ENCODE results near the gene ARPC1B.
"Not testable (repeated sequence)": the region's sequence is repeated elsewhere in the genome, so short reads cannot be mapped to it uniquely, and the experiment has no call there.

The ARPC1B gene

GRCh38 chr7:99374111-99375064 lies at the start of gene ARPC1B:
Gene ARPC1B, plus strand, starts transcription at chr7:99374730. Its CDS starts 10,985 bp downstream, at chr7:99385715.
- DNase-seq (ENCODE audit: low spot score) = peak; percentile 89

- DNase-seq (ENCODE audit: low spot score) = no peak
Observed at GRCh38 chr7:99325001-99325493, 49.5 kb upstream of the ARPC1B start.

- DNase-seq (ENCODE audit: low spot score) = peak; percentile 97
Observed at GRCh38 chr7:99325592-99326407, 48.7 kb upstream of the ARPC1B start, which contains the start of gene ARPC1A. Gene ARPC1A, plus strand, starts transcription at chr7:99325898. Its CDS starts 7,456 bp downstream, at chr7:99333354.

DNA sequence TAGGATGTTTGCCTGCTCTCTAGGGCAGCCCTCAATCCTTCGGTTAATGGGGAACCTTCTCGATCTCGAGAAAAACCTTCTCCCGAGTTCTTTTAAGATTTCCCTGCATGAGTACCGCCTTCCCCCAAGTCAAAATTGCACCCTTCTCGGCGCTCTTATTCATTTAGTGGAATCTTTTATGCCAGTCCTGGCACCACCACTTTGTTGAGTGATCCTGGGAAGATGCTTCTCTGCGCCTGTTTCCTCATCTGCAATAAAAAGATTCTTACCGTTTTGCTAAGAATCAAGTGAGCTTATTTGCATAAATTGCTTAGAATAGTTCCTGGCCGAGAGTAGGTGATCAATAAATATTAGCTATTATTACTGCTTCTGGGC lies 48.1 kb upstream of the ARPC1B start:
- DNase-seq (ENCODE audit: low spot score) = no peak

DNA sequence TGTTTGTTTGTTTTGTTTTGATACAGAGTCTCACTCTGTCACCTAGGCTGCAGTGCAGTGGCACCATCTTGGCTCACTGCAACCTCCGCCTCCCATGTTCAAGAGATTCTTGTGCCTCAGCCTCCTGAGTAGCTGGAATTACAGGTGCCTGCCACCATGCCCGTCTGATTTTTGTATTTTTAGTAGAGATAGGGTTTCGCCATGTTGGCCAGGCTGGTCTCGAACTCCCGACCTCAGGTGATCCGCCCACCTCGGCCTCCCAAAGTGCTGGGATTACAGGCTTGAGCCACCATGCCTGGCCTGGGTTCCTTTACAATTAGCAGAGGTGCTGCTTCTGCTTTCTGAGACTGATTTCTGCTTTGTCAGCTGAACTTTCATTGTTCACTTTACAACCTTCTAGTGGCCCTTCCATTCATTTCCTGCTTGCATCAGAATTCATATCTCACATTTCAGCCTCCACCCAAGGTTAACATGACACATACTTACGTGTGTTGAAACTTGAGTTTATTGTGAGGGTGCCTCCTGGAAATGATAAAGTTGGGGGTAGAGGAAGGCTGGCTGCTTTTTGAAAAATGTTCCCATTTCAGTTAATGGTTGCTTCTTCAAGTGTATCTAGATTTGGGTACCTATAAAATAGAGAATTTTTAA lies 44.1 kb upstream of the ARPC1B start:
- not testable (repeated sequence) for DNase-seq (ENCODE audit: low spot score)

- no peak for DNase-seq (ENCODE audit: low spot score)
Observed at GRCh38 chr7:99331002-99331401, 43.5 kb upstream of the ARPC1B start.

GRCh38 chr7:99339595-99339994 lies 34.9 kb upstream of the ARPC1B start:
- no peak for DNase-seq (ENCODE audit: low spot score)

- no peak for DNase-seq (ENCODE audit: low spot score)
Observed at GRCh38 chr7:99340659-99341058, 33.9 kb upstream of the ARPC1B start.

GRCh38 chr7:99344061-99344647 lies 30.4 kb upstream of the ARPC1B start:
- DNase-seq (ENCODE audit: low spot score) = no peak

DNA sequence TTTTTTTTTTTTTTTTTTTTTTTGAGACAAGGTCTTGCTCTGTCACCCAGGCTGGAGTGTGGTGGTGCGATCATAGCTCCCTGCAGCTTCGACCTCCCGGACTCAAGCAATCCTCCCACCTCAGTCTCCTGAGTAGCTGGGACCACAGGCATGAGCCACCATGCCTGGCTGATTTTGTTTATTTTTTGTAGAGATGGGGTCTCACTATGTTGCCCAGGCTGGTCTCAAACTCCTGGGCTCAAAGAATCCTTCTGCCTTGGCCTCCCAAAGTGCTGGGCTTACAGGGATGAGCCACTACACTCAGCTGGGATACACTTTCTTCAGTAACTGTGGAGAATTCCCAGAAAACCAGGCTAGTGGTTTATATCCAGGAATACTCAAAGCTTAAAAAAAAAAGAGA lies 23.9 kb upstream of the ARPC1B start:
- not testable (repeated sequence) for DNase-seq (ENCODE audit: low spot score)

DNA sequence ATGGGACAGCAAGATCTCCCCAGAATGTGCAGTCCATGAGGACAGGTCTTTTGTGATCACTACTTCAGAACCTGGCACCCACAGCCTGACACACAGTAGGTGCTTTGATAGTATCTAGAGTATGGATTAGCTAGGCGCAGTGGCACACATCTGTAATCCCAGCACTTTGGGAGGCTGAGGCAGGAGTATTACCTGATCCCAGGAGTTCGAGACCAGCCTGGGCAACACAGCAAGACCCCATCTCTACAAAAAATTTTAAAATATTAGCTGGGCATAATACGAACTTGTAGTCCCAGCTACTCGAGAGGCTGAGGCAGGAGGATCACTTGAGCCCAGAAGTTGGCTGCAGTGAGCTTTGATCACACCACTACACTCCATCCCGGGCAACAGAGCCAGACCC lies 22.3 kb upstream of the ARPC1B start:
- DNase-seq (ENCODE audit: low spot score) = no peak

DNA sequence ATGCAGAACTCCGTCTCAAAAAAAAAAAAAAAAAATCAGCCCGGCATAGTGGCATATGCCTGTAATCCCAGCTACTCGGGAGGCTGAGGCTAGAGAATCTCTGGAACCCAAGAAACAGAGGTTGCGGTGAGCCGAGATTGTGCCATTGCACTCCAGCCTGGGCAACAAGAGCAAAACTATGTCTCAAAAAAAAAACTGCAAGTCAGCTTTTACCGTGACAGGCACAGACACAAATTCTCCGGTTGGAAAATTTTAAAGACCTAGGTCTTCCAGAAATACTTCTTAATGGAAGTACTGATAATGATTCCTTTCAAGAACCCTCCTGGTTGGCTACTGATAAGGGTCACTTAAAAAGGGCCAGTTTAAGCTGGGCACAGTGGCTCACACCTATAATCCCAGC lies 19.4 kb upstream of the ARPC1B start:
- no peak for DNase-seq (ENCODE audit: low spot score)

GRCh38 chr7:99357701-99358490 lies 16.6 kb upstream of the ARPC1B start:
- peak; percentile 98 for DNase-seq (ENCODE audit: low spot score)

DNA sequence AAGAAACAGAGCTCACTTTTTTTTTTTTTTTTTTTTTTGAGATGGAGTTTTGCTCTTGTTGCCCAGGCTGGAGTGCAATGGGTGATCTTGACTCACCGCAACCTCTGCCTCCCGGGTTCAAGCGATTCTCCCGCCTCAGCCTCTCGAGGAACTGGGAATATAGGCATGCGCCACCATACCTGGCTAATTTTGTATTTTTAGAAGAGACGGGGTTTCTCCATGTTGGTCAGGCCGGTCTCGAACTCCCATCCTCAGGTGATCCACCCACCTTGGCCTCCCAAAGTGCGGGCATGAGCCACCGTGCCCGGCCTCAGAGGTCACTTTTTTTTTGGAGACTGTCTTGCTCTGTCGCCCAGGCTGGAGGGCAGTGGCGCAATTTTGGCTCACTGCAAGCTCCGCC lies 16.0 kb upstream of the ARPC1B start:
- DNase-seq (ENCODE audit: low spot score) = not testable (repeated sequence)

DNA sequence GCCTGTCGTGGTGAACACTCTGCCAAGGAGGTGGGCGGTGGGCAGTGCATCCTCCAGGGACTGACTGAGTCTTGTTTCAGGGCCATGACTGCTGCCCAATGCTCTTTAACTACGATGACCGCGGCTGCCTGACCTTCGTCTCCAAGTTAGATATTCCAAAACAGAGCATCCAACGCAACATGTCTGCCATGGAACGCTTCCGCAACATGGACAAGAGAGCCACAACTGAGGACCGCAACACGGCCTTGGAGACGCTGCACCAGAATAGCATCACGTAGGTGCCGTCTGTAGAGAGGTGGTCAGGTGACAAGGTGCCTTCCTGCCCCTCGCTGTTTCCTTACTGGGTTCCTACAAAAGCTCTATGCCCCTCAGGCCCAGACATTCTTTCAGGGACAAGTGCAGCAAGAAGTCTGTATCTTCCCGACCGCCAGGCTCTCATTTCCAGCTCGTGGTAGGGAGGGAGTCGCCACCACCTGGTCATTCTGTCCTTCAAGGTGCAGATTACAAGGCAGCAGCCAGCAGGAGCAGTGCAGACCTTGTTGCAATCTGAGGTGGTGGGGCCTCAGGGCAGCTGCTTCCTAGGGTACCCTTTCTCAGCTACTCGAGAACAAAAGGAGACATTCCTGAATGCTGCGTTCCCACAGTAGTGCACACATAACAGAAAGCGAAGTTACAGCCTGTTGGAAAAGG lies 14.9 kb upstream of the ARPC1B start:
- DNase-seq (ENCODE audit: low spot score) = no peak

DNA sequence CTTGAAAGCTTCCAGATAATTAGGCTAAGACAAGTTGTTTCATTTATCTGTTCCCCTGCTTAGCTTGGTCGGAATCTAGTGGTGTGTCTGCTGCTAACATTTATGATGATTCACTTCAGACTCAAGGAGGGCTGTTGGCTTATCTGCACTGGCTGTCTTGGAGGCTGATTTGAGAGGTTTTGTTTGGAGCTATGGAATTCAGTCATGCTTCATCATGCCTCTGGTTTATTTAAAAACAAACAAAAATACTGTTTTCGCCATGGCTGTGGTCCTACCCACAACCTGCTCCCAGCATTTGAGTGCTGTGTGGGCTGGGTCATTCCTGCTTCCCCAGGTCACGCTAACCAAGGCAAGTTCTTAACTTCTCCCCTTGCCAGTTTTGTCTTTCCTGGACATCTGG lies 11.7 kb upstream of the ARPC1B start:
- peak; percentile 70 for DNase-seq (ENCODE audit: low spot score)

GRCh38 chr7:99363286-99363685 lies 11.2 kb upstream of the ARPC1B start:
- no peak for DNase-seq (ENCODE audit: low spot score)

GRCh38 chr7:99365318-99366141 lies 9.0 kb upstream of the ARPC1B start:
- no peak for DNase-seq (ENCODE audit: low spot score)

DNA sequence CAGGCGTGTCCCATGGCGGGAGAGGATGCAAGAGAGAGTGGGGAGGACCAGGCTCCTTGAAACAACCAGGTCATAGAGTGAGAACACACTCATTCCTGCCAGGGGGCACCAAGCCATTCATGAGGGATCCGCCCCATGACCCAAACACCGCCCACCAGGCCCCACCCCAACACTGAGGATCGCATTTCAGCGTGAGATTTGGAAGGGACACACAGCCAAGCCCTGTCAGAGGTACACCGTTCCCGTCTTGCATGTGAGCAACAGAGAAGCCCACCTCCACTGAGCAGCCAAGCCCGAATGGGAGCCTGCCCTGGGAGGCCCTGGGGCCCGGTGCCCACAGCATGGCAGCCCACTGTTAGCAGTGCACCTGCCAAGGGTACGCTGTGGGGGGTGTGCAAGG lies 7.9 kb upstream of the ARPC1B start:
- DNase-seq (ENCODE audit: low spot score) = no peak
